ENCODE data around the gene MINDY4.

MINDY4 gene

GRCh38 chr7:30831227-30831626, 60.0 kb downstream of the MINDY4 start:
- TF ChIP-seq YY1 (IDR thresholded peaks at IDR 0.05; ENCODE audit: low read depth) (no peak), TEAD4 (IDR thresholded peaks at IDR 0.05) (no peak), CEBPB (IDR thresholded peaks at IDR 0.05) (no peak), ZBTB7A (IDR thresholded peaks at IDR 0.05; ENCODE audit: low read depth) (no peak), CREB1 (IDR thresholded peaks at IDR 0.05; ENCODE audit: low read depth) (no peak), USF1 (IDR thresholded peaks at IDR 0.05) (no peak), MAX (IDR thresholded peaks at IDR 0.05) (no peak), RAD21 (IDR thresholded peaks at IDR 0.05; ENCODE audit: low read depth) (no peak), TCF12 (IDR thresholded peaks at IDR 0.05; ENCODE audit: low read depth) (no peak), EP300 (IDR thresholded peaks at IDR 0.05; ENCODE audit: borderline replicate concordance) (no peak), FOXM1 (IDR thresholded peaks at IDR 0.05; ENCODE audit: borderline replicate concordance, low read depth) (no peak), REST (IDR thresholded peaks at IDR 0.05; ENCODE audit: low read depth) (no peak), TAF1 (IDR thresholded peaks at IDR 0.05; ENCODE audit: low read depth) (no peak)

GRCh38 chr7:30831936-30832335, 60.7 kb downstream of the MINDY4 start:
- TF ChIP-seq REST (IDR thresholded peaks at IDR 0.05; ENCODE audit: low read depth): no peak
- no peak for TF ChIP-seq USF1 (IDR thresholded peaks at IDR 0.05)
- TF ChIP-seq YY1 (IDR thresholded peaks at IDR 0.05; ENCODE audit: low read depth): no peak
- TF ChIP-seq RAD21 (IDR thresholded peaks at IDR 0.05; ENCODE audit: low read depth): no peak
- TF ChIP-seq FOXM1 (IDR thresholded peaks at IDR 0.05; ENCODE audit: borderline replicate concordance, low read depth): no peak
- no peak for TF ChIP-seq CREB1 (IDR thresholded peaks at IDR 0.05; ENCODE audit: low read depth)
- no peak for TF ChIP-seq NFIC (IDR thresholded peaks at IDR 0.05)
- no peak for TF ChIP-seq TAF1 (IDR thresholded peaks at IDR 0.05; ENCODE audit: low read depth)

GRCh38 chr7:30835396-30835915, 64.2 kb downstream of the MINDY4 start:
- no peak for TF ChIP-seq CREB1 (IDR thresholded peaks at IDR 0.05; ENCODE audit: low read depth)
- no peak for TF ChIP-seq NFIC (IDR thresholded peaks at IDR 0.05)
- no peak for TF ChIP-seq TCF12 (IDR thresholded peaks at IDR 0.05; ENCODE audit: low read depth)
- TF ChIP-seq EP300 (IDR thresholded peaks at IDR 0.05; ENCODE audit: borderline replicate concordance): no peak
- no peak for TF ChIP-seq TEAD4 (IDR thresholded peaks at IDR 0.05)
- no peak for TF ChIP-seq MAX (IDR thresholded peaks at IDR 0.05)
- no peak for TF ChIP-seq USF1 (IDR thresholded peaks at IDR 0.05)

- TF ChIP-seq MAX (IDR thresholded peaks at IDR 0.05) (no peak), REST (IDR thresholded peaks at IDR 0.05; ENCODE audit: low read depth) (no peak), YY1 (IDR thresholded peaks at IDR 0.05; ENCODE audit: low read depth) (no peak), RAD21 (IDR thresholded peaks at IDR 0.05; ENCODE audit: low read depth) (no peak), EP300 (IDR thresholded peaks at IDR 0.05; ENCODE audit: borderline replicate concordance) (no peak), NFIC (IDR thresholded peaks at IDR 0.05) (no peak), ZBTB7A (IDR thresholded peaks at IDR 0.05; ENCODE audit: low read depth) (no peak), TEAD4 (IDR thresholded peaks at IDR 0.05) (no peak)
Observed at GRCh38 chr7:30836991-30837390, 65.8 kb downstream of the MINDY4 start.
